ENCODE results near the gene GPR22.

Gene GPR22

GRCh38 chr7:107469929-107470328, at the start of gene GPR22:
TSS of gene GPR22 (plus strand) at chr7:107470057. CDS start at chr7:107474061, 4,004 bp downstream.
- ChIA-PET POLR2A (no interaction called here), CTCF (interaction anchor here (0.7 kb wide), 1 partner anchor 207 kb away, joined by 3 read pairs; no protein-coding TSS in a partner anchor)
- DNase-seq (ENCODE audit: extremely low spot score) = no peak
- TF ChIP-seq TARDBP (IDR thresholded peaks at IDR 0.05) (no peak), SP1 (IDR thresholded peaks at IDR 0.05) (no peak), NFRKB (IDR thresholded peaks at IDR 0.05) (no peak), ZNF384 (IDR thresholded peaks at IDR 0.05) (no peak), FOXK2 (IDR thresholded peaks at IDR 0.05) (no peak), FOXM1 (IDR thresholded peaks at IDR 0.05; ENCODE audit: borderline replicate concordance) (no peak), FOXA1 (IDR thresholded peaks at IDR 0.05) (no peak), BHLHE40 (IDR thresholded peaks at IDR 0.05; ENCODE audit: borderline replicate concordance) (no peak), LEF1 (IDR thresholded peaks at IDR 0.05; ENCODE audit: borderline replicate concordance) (no peak), CTBP1 (IDR thresholded peaks at IDR 0.05; ENCODE audit: borderline replicate concordance) (no peak), PKNOX1 (IDR thresholded peaks at IDR 0.05) (no peak)

DNA sequence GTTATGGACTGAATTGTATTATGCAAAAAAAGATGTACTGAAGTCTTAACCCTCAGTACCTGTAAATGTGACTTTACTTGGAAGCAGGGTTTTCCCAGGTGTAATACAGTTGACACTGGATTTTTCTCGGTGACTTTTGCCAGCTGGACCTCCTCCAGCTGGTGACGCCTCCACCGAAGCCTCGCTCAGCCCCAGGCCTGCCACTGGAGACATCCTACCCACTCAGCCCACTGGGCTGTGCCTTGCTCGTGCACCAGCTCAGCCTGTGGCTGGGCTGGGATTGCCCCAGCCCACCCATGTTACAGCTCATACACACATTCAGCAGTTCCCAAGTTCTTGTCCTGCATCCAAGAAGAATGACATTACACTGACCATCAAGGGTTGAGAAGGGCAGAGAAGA, 42.4 kb upstream of the GPR22 start:
- no peak for TF ChIP-seq BHLHE40 (IDR thresholded peaks at IDR 0.05; ENCODE audit: borderline replicate concordance)
- no peak for TF ChIP-seq ZNF384 (IDR thresholded peaks at IDR 0.05)
- no peak for TF ChIP-seq NFRKB (IDR thresholded peaks at IDR 0.05)
- no peak for TF ChIP-seq CTBP1 (IDR thresholded peaks at IDR 0.05; ENCODE audit: borderline replicate concordance)
- no peak for TF ChIP-seq TARDBP (IDR thresholded peaks at IDR 0.05)
- no peak for TF ChIP-seq SUZ12 (IDR thresholded peaks at IDR 0.05)
- no peak for TF ChIP-seq FOXK2 (IDR thresholded peaks at IDR 0.05)
- TF ChIP-seq FOXM1 (IDR thresholded peaks at IDR 0.05; ENCODE audit: borderline replicate concordance) = no peak
- no peak for TF ChIP-seq L3MBTL2 (conservative IDR thresholded peaks at IDR 0.05)
- TF ChIP-seq ELF4 (IDR thresholded peaks at IDR 0.05) = no peak
- TF ChIP-seq PKNOX1 (IDR thresholded peaks at IDR 0.05) = no peak
- TF ChIP-seq FOXA1 (IDR thresholded peaks at IDR 0.05) = no peak
- TF ChIP-seq ARNT (IDR thresholded peaks at IDR 0.05) = no peak
- no peak for TF ChIP-seq SP1 (IDR thresholded peaks at IDR 0.05)
- TF ChIP-seq LEF1 (IDR thresholded peaks at IDR 0.05; ENCODE audit: borderline replicate concordance) = no peak
- no peak for TF ChIP-seq HDGF (IDR thresholded peaks at IDR 0.05; ENCODE audit: borderline replicate concordance)
- POLR2A ChIA-PET = no interaction called here
- CTCF ChIA-PET = no interaction called here
- no peak for DNase-seq (ENCODE audit: extremely low spot score)

GRCh38 chr7:107428642-107429041, 41.2 kb upstream of the GPR22 start:
- DNase-seq (ENCODE audit: extremely low spot score) = no peak
- ChIA-PET POLR2A (no interaction called here), CTCF (no interaction called here)
- TF ChIP-seq SUZ12 (IDR thresholded peaks at IDR 0.05) (no peak), ARNT (IDR thresholded peaks at IDR 0.05) (no peak), FOXA1 (IDR thresholded peaks at IDR 0.05) (no peak), FOXK2 (IDR thresholded peaks at IDR 0.05) (no peak), LEF1 (IDR thresholded peaks at IDR 0.05; ENCODE audit: borderline replicate concordance) (no peak), TARDBP (IDR thresholded peaks at IDR 0.05) (no peak), ELF4 (IDR thresholded peaks at IDR 0.05) (no peak), BHLHE40 (IDR thresholded peaks at IDR 0.05; ENCODE audit: borderline replicate concordance) (no peak), NFRKB (IDR thresholded peaks at IDR 0.05) (no peak)

DNA sequence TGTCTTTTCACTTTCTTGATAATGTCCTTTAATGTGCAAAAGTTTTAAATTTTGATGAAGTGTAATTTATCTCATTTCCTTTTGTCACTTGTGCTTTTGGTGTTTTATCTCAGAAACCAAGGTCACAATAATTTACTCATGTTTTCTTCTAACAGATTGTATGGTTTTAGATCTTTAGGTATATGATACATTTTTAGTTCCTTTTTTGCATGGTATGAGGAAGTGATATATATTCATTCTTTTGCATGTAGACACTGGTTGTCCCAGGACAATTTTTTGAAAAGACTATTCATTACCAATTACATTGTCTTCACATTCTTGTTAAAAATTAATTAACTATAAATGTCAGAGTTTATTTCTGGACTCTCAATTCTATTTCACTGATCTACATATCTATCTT, 39.8 kb upstream of the GPR22 start:
- DNase-seq (ENCODE audit: extremely low spot score) = no peak
- TF ChIP-seq SP1 (IDR thresholded peaks at IDR 0.05) = no peak
- no peak for TF ChIP-seq FOXA1 (IDR thresholded peaks at IDR 0.05)
- TF ChIP-seq LEF1 (IDR thresholded peaks at IDR 0.05; ENCODE audit: borderline replicate concordance) = no peak
- no peak for TF ChIP-seq ZNF384 (IDR thresholded peaks at IDR 0.05)
- TF ChIP-seq ARNT (IDR thresholded peaks at IDR 0.05) = no peak
- TF ChIP-seq NFRKB (IDR thresholded peaks at IDR 0.05) = no peak
- POLR2A ChIA-PET = no interaction called here
- CTCF ChIA-PET = no interaction called here

DNA sequence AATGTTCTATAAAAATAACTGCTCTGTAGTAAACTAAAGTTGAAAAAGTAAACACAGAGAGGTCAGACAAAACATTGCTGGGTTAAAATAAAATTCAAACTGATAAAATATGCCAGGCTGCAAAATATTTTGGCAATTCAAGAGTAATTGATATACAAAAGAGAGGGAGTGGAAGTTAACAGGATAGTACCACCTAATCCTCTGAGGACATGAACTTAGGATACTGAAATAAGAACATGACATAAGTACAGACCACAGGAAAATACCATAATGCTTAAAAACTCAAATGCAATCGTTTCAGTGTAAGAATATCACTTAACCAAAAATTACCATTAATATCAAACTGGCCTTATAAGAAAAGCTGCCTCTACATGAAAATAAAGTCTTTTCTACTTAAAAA, 37.6 kb upstream of the GPR22 start:
- ChIA-PET CTCF (no interaction called here), POLR2A (no interaction called here)
- TF ChIP-seq L3MBTL2 (conservative IDR thresholded peaks at IDR 0.05) (no peak), HDGF (IDR thresholded peaks at IDR 0.05; ENCODE audit: borderline replicate concordance) (no peak), PKNOX1 (IDR thresholded peaks at IDR 0.05) (no peak), TARDBP (IDR thresholded peaks at IDR 0.05) (no peak), ZNF384 (IDR thresholded peaks at IDR 0.05) (no peak), FOXA1 (IDR thresholded peaks at IDR 0.05) (no peak), ELF4 (IDR thresholded peaks at IDR 0.05) (no peak), NFRKB (IDR thresholded peaks at IDR 0.05) (no peak), BHLHE40 (IDR thresholded peaks at IDR 0.05; ENCODE audit: borderline replicate concordance) (no peak), ARNT (IDR thresholded peaks at IDR 0.05) (no peak), SUZ12 (IDR thresholded peaks at IDR 0.05) (no peak), LEF1 (IDR thresholded peaks at IDR 0.05; ENCODE audit: borderline replicate concordance) (no peak), SP1 (IDR thresholded peaks at IDR 0.05) (no peak), FOXM1 (IDR thresholded peaks at IDR 0.05; ENCODE audit: borderline replicate concordance) (no peak), FOXK2 (IDR thresholded peaks at IDR 0.05) (no peak), CTBP1 (IDR thresholded peaks at IDR 0.05; ENCODE audit: borderline replicate concordance) (no peak)
- DNase-seq (ENCODE audit: extremely low spot score) = no peak

DNA sequence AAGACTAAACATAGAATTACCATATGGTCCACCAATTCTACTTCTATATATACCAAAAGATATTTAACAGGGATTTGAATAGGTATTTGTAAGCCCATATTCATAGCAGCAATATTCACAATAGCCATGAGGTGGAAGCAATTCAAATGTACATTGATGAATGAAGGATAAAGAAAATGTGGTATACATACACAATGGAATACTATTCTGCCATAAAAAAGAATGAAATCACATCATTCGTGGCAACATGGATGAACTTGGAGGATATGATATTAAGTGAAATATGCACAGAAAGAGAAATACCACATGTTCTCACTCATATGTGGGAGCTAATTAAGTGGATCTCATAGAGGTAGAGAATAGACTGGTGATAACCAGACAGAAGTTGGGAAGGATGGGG, 34.1 kb upstream of the GPR22 start:
- CTCF ChIA-PET = no interaction called here
- POLR2A ChIA-PET = no interaction called here
- TF ChIP-seq SUZ12 (IDR thresholded peaks at IDR 0.05) = no peak
- TF ChIP-seq FOXM1 (IDR thresholded peaks at IDR 0.05; ENCODE audit: borderline replicate concordance) = no peak
- TF ChIP-seq TARDBP (IDR thresholded peaks at IDR 0.05) = no peak
- no peak for DNase-seq (ENCODE audit: extremely low spot score)

DNA sequence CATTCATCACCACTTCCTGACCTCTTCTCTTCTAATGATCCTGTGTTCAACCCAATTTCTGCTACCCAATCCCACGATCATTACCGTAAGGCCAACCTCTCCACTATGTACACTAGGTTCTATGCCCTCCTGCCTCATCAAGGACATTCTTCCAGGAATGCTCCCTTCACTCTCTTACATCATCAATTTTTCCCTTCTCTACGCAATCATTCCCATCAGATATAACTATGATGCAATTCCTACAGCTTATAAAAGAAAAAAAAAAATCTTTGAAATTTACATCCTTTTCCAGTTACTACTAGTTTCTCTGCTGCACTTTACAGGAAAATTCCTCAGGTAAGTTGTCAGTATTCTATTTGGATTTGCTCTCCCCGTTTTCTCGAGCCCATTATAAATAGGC, 30.8 kb upstream of the GPR22 start:
- TF ChIP-seq FOXA1 (IDR thresholded peaks at IDR 0.05) = no peak
- no peak for DNase-seq (ENCODE audit: extremely low spot score)
- ChIA-PET POLR2A (no interaction called here), CTCF (no interaction called here)
